Stimulated activated CD4-positive, alpha-beta T cell treated with anti-CD3 and anti-CD28 coated beads, Interleukin-4, amount 100 ng/mL, for 24 hours (primary cell): Measurements from ENCODE around the gene IFITM1.
A peak's percentile ranks its signal among the peaks of the same experiment; 100 is the strongest.
"Not testable (repeated sequence)": the region's sequence is repeated elsewhere in the genome, so short reads cannot be mapped to it uniquely, and the experiment has no call there.

Source experiments
- DNase-seq: peaks from one replicate; pipeline ENCODE4 v3.0.0-alpha.2; 2020

The IFITM1 gene

DNA sequence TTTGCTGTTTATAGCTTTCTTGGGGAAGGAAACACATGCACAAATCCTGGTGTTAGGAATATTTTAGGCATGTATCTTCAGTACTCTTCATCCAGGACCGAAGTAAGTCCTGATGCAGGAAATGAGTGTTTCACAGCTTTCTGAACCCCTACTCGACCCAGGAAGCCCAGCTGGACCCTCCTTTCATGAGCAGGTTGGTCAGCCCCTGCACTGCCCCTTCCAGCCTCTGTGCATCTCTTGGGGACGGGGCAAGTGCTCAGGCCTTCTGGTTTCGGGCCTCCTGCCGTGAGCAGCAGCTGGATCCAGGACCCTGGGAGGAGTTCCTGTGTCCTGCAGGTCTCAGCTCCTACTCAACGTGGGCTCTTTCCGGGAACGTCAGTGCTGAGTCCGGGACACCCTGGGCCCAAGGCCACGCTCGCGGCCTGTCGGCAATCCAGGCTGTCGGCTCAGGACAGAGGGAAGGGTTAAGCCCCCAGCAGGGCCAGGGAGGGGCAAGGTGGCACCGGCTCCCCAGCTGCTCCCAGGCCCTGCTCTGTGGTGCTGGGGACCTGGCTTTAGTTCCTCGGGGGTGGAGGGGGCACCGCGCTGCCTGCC lies 3.8 kb upstream of the IFITM1 start:
- not testable (repeated sequence) for DNase-seq

- not testable (repeated sequence) for DNase-seq
Measured at GRCh38 chr11:311013-311748, 2.7 kb upstream of the IFITM1 start.

DNA sequence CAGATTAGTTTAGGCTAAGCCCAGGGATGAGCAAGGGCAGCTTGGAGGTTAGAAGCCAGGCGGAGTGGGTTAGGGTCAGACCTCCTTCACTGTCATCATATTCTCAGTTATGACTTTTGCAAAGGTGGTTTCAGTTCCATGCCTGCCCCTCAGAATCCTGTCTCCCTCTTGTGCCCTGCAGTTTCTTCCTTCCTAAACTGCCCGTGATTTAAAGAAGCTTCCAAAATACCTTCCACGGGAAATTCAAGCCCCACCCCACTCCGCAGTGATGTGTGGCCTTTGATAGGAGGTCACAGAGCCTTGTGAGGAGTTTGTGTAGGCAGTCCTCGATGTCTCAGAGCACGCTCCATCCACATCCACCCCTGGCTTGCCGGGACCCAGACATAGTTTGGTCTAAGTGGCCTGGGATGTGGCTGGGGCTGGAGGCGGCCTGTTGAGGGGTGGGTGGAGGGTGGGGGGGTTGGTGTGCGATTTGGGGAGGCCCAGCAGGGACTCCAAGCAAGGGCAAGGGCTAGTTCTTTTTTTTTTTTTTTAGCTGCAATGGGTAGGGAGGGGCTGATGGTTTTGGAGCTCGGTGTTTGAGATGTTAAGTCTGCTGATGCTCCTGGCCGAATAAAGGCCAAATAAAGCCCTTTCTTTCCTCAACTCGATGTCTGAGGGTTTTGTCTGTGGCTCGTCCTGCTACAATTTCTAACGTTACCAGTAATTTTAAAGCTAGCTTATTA lies 1.6 kb upstream of the IFITM1 start:
- DNase-seq: no peak

- DNase-seq: no peak
Measured at GRCh38 chr11:313304-313786, 495 bp upstream of the IFITM1 start.

GRCh38 chr11:314554-314875 lies 675 bp downstream of the IFITM1 start:
- not testable (repeated sequence) for DNase-seq

GRCh38 chr11:315051-315481 lies 1.2 kb downstream of the IFITM1 start:
- DNase-seq: no peak

DNA sequence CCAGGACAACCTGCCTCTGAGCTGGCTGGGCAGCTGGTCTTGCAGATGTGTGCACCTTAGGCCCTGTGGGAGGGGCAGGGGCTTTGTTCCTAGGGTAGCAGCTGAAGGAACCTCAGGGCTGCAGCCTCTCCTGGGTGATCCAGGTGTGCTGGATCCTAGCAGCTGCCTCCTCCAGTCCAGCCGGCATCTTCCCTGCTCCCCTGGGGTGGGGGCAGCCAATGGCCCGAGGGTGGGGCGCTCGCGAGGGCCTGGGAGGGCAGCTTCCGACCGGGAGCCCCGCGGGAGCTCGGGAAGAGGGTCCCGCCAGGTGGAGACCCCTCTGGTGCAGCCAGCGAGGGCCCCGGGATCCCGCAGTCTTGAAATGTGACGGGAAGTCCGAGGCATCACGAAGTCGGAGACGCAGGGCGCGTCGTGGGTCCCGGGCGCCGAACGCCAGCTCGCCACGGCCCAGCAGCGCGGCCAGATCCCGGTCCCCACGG lies 1.7 kb downstream of the IFITM1 start:
- DNase-seq: no peak

- DNase-seq: no peak
Measured at GRCh38 chr11:316031-316701, 2.3 kb downstream of the IFITM1 start.

DNA sequence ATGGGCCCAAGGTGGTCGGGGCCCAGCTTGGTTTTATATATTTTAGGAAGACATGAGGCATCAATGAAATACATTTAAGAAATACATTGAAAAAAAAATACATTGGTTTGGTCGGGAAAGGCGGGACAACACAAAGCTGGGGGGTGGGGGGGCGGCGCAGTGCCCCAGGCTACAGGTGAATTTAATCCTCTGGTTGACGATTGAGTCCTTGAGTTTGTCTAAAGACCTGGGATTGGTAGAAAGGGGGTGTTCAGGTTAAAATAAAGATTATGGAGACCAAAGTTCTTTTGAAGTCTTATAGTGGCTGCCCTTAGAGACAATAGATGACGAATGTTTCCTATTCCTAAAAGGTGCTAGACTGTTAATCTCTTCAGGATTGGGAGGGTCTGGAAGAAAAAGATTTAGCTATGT lies 3.1 kb downstream of the IFITM1 start:
- no peak for DNase-seq

GRCh38 chr11:317668-318404 lies 4.0 kb downstream of the IFITM1 start:
- DNase-seq: not testable (repeated sequence)

DNA sequence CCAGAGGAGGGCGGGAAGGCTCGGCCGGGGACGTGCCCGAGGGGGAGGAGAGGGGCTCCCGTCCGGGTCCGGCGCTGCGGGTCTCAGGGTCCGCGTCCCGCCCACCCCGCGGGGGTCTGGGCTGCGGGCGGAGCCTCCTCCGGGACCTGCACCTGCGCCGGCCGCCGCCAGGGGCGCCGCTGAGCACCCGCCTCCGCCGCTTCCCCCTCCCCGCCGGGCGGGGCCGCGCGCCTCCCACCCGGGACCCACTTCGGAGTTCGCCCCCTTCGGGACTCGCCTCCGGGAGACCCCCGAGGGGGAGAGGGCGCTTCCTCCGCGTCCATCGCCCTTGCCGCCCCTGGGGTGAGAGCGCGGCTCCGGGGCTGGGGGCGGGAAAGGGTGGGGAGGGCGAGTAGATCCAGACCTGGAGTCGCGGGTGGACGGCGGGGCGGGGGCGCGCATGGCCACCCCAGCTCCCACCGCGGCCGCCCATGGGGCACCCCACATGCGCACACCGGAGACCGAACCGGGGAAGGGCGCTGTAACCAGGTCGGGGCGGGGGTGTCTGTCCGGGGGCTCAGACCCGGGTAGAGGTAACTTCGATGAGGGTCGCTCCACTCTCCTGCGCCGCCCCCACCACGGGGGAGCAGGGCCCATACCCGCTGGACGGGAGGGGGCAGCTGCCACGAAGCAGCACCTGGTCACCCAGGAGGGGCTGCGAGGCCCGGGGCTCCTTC lies 4.7 kb downstream of the IFITM1 start:
- not testable (repeated sequence) for DNase-seq

DNA sequence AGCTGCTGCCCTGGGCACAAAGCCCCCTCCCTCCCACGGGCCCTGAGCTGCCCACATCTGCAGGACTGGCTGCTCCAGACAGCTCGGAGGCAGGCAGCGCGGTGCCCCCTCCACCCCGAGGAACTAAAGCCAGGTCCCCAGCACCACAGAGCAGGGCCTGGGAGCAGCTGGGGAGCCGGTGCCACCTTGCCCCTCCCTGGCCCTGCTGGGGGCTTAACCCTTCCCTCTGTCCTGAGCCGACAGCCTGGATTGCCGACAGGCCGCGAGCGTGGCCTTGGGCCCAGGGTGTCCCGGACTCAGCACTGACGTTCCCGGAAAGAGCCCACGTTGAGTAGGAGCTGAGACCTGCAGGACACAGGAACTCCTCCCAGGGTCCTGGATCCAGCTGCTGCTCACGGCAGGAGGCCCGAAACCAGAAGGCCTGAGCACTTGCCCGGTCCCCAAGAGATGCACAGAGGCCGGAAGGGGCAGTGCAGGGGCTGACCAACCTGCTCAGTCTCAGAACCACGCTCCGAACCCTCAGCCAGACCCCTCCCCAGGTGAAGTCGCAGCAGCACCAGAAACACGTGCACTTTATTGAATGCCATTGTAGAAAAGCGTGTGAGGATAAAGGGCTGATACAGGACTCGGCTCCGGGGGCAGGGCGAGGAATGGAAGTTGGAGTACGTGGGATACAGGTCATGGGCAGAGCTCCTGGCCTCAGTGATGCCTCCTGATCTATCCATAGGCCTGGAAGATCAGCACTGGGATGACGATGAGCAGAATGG lies 5.5 kb downstream of the IFITM1 start:
- DNase-seq: not testable (repeated sequence)

DNA sequence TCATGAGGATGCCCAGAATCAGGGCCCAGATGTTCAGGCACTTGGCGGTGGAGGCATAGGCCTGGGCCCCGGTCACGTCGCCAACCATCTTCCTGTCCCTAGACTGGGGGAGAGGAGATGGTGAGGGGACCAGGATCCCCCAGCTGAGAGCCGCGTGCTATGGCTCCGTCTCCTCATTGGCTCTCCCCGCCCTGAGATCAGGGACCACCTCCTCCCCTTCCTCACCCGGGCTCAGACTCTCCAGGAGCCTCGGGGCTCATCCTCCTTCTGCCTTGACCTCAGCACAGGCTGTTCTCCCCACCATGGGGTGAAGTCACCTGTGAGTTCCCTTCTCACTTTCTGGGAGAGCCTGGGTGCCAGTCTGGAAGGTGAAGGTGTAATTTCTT lies 6.0 kb downstream of the IFITM1 start:
- DNase-seq: not testable (repeated sequence)

DNA sequence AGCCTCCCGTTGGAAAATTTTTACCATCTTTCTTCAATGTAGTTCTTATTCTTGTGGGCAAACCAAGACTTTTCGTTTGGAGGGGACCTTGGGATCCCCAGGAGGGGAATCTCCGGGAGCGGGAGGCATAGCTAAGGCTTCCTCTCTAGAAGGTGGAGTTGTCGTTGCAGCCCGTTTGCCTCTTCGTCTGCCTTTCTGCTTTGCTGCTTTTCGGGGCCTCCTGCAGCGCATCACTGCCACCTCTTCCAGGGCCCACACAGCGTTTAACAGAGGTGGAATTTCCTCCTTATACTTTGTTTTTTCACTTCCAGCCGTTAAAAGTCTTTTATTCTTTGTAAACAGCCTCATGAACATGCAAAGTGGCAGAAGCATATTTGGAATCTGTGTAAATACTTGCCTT lies 10.3 kb downstream of the IFITM1 start:
- DNase-seq: no peak

DNA sequence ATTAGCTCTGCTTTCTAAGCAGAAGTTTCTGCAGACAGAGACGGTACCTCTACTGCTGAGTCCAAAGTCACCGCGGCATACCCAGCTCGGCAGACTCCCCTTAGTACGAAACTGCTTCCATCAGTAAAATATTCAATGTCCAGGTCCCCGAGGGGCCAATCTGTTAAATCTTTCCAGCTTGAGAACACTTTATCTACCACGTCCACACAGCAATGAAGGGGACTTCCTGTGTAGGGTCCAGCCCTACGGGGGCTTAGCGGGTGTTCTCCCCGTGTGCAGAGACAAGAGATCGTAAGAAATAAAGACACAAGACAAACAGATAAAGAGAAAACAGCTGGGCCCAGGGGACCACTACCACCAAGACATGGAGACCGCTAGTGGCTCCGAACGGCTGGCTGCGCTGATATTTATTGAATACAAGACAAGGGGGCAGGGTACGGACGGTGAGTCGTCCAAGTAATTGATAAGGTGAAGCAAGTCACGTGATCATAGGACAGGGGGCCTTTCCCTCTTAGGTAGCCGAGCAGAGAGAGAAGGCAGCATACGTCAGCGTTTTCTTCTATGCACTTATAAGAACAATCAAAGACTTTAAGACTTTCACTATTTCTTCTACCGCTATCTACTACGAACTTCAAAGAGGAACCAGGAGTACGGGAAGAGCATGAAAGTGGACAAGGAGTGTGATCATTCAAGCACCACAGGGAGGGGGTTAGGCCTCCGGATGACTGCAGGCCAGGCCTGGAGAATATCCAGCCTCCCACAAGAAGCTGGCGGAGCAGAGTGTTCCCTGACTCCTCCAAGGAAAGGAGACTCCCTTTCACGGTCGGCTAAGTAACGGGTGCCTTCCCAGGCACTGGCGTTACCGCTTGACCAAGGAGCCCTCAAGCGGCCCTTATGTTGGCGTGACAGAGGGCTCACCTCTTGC lies 11.0 kb downstream of the IFITM1 start:
- not testable (repeated sequence) for DNase-seq

GRCh38 chr11:325796-326591 lies 12.2 kb downstream of the IFITM1 start:
- DNase-seq: no peak

DNA sequence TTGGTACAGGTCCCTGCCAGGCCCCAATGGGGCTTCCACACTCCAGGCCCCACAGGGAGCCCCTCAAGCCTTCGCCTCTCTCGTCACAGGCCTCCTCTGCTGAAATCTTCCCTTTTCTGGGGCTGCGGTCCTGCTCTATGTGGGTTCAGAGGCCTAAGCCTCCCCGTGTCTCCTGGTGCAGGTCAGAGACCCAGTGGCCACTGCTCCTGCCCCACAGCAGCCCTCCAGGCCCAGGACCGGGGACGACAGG lies 12.7 kb downstream of the IFITM1 start:
- DNase-seq: no peak

DNA sequence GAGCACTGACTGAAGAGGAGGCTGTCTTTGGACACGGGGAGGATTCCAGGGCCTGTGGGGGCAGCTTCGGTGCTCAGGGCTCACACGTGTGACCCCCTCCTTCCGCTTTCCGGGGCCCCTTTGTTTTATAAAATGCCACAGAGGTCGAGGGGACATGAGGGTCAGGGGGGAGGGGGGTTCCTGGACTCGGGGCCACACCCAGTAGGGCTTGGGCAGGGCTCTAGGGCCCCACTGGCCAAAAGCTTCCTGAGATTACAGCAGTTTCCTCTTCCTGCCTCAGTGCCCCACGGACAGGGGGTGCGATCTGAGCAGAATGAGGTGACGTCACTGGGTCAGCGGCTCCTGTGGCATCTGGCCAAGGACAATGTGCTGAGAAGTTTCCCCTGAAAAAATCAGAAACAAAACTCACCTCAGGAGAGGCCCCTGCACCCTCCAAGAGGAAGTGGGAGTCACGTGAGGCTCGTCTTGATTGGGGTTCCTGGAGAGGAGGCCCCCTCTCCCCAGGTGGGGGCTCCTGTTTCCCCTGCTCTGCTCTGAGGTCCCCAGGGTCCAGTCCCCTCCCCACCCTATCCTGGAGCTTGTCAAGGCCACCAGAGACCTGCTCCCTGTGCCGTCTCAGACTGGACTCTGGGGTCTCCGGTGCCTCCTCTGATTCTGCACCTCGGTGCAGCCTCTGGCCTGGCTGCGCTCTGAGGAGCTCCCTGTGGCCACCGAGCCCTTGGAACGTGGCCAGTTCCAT lies 13.2 kb downstream of the IFITM1 start:
- DNase-seq: peak; percentile 64

- no peak for DNase-seq
Measured at GRCh38 chr11:327581-327923, 13.7 kb downstream of the IFITM1 start.
